ENCODE results near the gene NUMB. TPM values are rescaled to one million over a fixed set of nuclear protein-coding genes. Genes with fewer than 3 reads are reported as not detected.

NUMB gene
- total RNA-seq, 1 donor from 2014 or later: 218 TPM

- Mint-ChIP-seq H3K4me3 (ENCODE audit: unreplicated experiment) (no peak overlapping the region), H3K27me3 (ENCODE audit: unreplicated experiment) (peaks cover 4% of the 10 kb centered on the region), H3K27ac (ENCODE audit: unreplicated experiment) (no peak overlapping the region), H3K9me3 (ENCODE audit: unreplicated experiment) (no peaks in the 10 kb centered on the region), H3K4me1 (ENCODE audit: unreplicated experiment) (no peaks in the 10 kb centered on the region), H3K36me3 (ENCODE audit: low read depth, unreplicated experiment) (peaks cover 48% of the 10 kb centered on the region)
- TF ChIP-seq, protein P1, sequence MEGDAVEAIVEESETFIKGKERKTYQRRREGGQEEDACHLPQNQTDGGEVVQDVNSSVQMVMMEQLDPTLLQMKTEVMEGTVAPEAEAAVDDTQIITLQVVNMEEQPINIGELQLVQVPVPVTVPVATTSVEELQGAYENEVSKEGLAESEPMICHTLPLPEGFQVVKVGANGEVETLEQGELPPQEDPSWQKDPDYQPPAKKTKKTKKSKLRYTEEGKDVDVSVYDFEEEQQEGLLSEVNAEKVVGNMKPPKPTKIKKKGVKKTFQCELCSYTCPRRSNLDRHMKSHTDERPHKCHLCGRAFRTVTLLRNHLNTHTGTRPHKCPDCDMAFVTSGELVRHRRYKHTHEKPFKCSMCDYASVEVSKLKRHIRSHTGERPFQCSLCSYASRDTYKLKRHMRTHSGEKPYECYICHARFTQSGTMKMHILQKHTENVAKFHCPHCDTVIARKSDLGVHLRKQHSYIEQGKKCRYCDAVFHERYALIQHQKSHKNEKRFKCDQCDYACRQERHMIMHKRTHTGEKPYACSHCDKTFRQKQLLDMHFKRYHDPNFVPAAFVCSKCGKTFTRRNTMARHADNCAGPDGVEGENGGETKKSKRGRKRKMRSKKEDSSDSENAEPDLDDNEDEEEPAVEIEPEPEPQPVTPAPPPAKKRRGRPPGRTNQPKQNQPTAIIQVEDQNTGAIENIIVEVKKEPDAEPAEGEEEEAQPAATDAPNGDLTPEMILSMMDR (IDR thresholded peaks at IDR 0.05; ENCODE audit: unreplicated experiment): no peak
- DNase-seq (ENCODE audit: low spot score): no peak
Measured at GRCh38 chr14:73283608-73284379, 174.6 kb downstream of the NUMB start.

DNA sequence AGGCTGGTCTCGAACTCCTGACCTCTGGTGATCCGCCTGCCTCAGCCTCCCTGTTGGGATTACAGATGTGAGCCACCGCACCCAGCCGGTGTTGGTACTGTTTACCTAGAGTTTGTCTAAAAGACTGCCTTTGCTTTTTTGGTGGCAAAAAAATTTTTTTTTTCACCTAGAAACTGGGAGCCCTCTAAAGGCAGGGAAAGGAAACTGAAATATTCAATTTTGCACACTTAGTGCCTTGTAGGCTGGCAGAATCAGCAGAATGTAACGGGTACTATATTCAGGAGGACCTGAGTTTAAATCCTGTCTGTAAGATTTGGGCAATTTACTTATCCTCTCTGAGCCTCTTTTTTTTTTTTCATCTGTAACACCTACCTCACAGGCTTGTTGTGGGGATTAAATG is 177.4 kb downstream of the NUMB start:
- TF ChIP-seq, protein P1 (IDR thresholded peaks at IDR 0.05; ENCODE audit: unreplicated experiment): no peak
- Mint-ChIP-seq H3K27ac (ENCODE audit: unreplicated experiment) (no peak overlapping the region), H3K9me3 (ENCODE audit: unreplicated experiment) (no peaks in the 10 kb centered on the region), H3K27me3 (ENCODE audit: unreplicated experiment) (peaks cover 9% of the 10 kb centered on the region), H3K4me1 (ENCODE audit: unreplicated experiment) (peaks cover 7% of the 10 kb centered on the region), H3K4me3 (ENCODE audit: unreplicated experiment) (no peak overlapping the region), H3K36me3 (ENCODE audit: low read depth, unreplicated experiment) (peaks cover 45% of the 10 kb centered on the region)
- no peak for DNase-seq (ENCODE audit: low spot score)

DNA sequence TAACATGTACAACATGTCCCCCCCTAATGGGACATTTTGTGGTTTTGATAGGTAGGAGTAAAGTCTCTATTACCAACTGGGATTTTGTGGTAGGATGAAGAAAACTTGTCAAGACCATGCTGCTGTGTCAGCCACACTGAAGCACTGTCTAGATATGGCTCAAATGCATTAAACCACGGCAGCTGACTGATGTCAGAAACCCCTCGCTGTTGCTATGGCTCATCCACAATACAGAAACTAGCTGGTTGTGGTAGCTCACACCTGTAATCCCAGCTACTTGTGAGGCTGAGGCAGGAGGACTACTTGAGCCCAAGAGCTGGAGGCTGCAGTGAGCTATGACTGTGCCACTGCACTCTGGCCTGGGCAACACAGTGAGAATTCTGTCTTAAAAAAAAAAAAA is 181.0 kb downstream of the NUMB start:
- no peak overlapping the region for H3K27ac Mint-ChIP-seq (ENCODE audit: unreplicated experiment)
- TF ChIP-seq, protein P1 (IDR thresholded peaks at IDR 0.05; ENCODE audit: unreplicated experiment): no peak
- no peak for DNase-seq (ENCODE audit: low spot score)
- no peaks in the 10 kb centered on the region for H3K9me3 Mint-ChIP-seq (ENCODE audit: unreplicated experiment)
- H3K36me3 Mint-ChIP-seq (ENCODE audit: low read depth, unreplicated experiment): peaks cover 44% of the 10 kb centered on the region
- peaks cover 11% of the 10 kb centered on the region for H3K27me3 Mint-ChIP-seq (ENCODE audit: unreplicated experiment)
- no peak overlapping the region for H3K4me3 Mint-ChIP-seq (ENCODE audit: unreplicated experiment)
- peaks cover 7% of the 10 kb centered on the region for H3K4me1 Mint-ChIP-seq (ENCODE audit: unreplicated experiment)

DNA sequence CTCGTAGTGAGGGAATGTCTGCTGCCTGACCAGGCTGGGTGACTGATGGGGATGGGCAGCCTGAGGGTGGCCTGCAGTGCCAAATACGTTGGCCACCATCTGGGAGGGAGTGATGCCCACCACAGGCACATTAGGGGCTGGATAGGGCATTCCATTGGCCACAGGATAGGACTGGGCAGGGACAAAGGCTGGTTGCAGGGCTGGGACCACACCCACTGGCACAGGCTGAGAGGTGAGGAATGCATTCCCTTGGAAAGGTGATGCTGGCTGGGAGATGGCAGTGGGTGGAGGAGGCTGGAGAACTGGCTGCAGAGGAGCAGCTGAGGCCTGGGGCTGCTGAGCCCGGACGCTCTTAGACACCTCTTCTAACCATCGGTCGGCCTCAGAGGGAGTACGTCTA is 181.5 kb downstream of the NUMB start:
- no peak overlapping the region for H3K4me3 Mint-ChIP-seq (ENCODE audit: unreplicated experiment)
- H3K4me1 Mint-ChIP-seq (ENCODE audit: unreplicated experiment): peaks cover 10% of the 10 kb centered on the region
- H3K27me3 Mint-ChIP-seq (ENCODE audit: unreplicated experiment): peaks cover 8% of the 10 kb centered on the region
- TF ChIP-seq, protein P1 (IDR thresholded peaks at IDR 0.05; ENCODE audit: unreplicated experiment): no peak
- no peak for DNase-seq (ENCODE audit: low spot score)
- H3K36me3 Mint-ChIP-seq (ENCODE audit: low read depth, unreplicated experiment): peaks cover 45% of the 10 kb centered on the region
- peak overlapping the region; percentile 18 for H3K27ac Mint-ChIP-seq (ENCODE audit: unreplicated experiment)
- no peaks in the 10 kb centered on the region for H3K9me3 Mint-ChIP-seq (ENCODE audit: unreplicated experiment)

GRCh38 chr14:73273799-73274198 is 184.5 kb downstream of the NUMB start:
- Mint-ChIP-seq H3K4me3 (ENCODE audit: unreplicated experiment) (peak overlapping the region; percentile 42), H3K4me1 (ENCODE audit: unreplicated experiment) (peaks cover 26% of the 10 kb centered on the region), H3K36me3 (ENCODE audit: low read depth, unreplicated experiment) (peaks cover 45% of the 10 kb centered on the region), H3K27ac (ENCODE audit: unreplicated experiment) (peak overlapping the region; percentile 43), H3K27me3 (ENCODE audit: unreplicated experiment) (peaks cover 17% of the 10 kb centered on the region), H3K9me3 (ENCODE audit: unreplicated experiment) (no peaks in the 10 kb centered on the region)
- DNase-seq (ENCODE audit: low spot score): no peak
- TF ChIP-seq, protein P1 (IDR thresholded peaks at IDR 0.05; ENCODE audit: unreplicated experiment): no peak

All from endothelial cell (in vitro differentiated cells).